COLO829 (cell line): ENCODE data around the gene TOPORS.
"Not testable (repeated sequence)": the region's sequence is repeated elsewhere in the genome, so short reads cannot be mapped to it uniquely, and the experiment has no call there.

Source experiments
- DNase-seq: peaks from one replicate; pipeline ENCODE4 v3.0.0; 2012; ENCODE audit warnings: low spot score

Gene TOPORS

GRCh38 chr9:32565967-32566366 is 13.6 kb upstream of the TOPORS start:
- DNase-seq = no peak

DNA sequence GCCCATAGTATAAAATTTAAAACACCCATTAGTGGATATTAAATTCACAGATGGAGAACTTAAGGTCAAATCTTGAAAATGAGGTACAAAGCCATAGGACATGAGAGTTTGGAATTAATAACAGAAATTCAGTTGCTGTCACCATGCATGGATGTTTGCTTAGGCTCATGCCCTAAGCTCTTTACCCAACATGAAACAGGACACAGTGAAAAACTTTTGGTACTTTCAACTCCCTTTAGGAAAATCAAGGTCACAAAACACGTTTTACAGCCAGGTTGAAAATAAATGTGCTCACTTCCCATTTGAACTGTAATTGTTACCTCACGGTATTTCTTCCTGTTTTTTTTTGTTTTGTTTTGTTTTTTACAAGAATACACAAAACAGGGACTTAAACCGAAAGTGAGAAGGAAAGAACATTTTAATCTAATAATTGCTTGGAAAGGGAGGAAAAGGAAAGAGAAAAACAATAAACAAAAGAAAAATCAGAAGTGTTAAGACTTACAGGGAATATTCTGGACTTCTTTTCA is 6.1 kb upstream of the TOPORS start:
- no peak for DNase-seq

GRCh38 chr9:32554591-32554990 is 2.2 kb upstream of the TOPORS start:
- DNase-seq = no peak

- no peak for DNase-seq
Observed at GRCh38 chr9:32554107-32554506, 1.7 kb upstream of the TOPORS start.

- peak; percentile 57 for DNase-seq
Observed at GRCh38 chr9:32551276-32552051, 922 bp downstream of the TOPORS start.

DNA sequence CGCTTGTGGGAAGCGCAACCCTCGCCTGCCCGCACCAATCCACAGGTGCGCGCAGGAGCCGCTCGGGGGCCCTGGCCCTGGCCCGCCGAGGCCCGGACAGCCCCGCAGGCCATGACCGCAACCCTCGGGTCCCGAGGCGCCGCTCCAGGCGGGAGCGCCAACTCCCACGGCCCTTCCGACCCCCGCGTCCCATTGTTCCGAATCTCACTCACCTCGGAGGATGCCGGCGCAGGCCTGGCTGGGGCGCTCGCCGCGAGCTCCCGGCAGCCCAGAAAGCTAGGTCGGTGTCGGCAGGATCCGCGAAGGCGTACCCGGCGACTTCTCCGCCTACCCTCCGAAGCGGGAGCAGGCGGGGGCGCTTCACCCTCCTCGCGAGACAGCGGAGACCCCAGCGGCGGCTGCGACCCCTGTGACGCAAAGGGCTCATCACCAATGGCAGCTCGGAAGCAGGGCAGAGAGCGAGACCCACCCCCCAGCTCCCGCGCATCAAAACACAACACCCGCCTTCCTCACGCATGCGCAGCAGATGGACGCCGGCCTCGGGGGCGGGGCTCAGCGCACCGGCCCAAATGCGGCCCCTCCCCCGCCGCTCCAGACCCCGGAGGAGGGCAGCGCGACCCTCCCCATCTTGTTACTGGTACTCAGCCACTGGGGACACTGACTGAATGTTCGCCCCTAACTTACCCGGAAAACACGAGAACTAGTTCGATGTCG is 1.7 kb downstream of the TOPORS start:
- DNase-seq = peak; percentile 97

GRCh38 chr9:32550150-32550561 is 2.2 kb downstream of the TOPORS start:
- DNase-seq = no peak

DNA sequence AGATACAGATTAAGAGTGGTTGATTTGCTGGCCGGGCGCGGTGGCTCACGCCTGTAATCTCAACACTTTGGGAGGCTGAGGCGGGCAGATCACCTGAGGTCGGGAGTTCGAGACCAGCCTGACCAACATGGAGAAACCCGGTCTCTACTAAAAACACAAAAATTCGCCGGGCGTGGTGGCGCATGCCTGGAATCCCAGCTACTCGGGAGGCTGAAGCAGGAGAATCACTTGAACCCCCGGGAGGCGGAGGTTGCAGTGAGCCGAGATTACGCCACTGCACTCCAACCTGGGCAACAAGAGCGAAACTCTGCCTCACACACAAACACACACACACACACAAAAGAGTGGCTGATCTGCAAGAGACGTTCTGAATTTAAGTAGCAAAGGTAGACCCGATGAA is 4.2 kb downstream of the TOPORS start:
- not testable (repeated sequence) for DNase-seq

GRCh38 chr9:32545884-32546283 is 6.5 kb downstream of the TOPORS start:
- no peak for DNase-seq

DNA sequence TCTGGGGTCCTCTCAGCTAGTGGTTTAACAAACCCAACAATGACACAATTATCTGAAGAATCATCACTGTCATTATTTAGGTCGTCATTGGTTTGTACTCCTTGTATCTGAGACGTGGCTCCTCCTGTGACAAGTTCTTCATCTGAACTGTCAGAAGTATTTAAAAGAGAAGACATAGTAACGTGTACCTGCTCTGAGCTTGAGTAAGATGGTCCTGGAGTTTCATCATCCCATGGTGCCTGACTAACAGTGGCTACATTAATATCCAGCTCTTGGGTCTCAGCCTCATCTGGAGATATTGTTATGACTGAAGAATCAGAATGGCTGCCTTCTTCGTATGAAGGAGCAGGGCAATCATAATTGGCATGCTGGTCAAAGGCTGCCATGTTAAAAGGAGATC is 9.3 kb downstream of the TOPORS start:
- DNase-seq = no peak

DNA sequence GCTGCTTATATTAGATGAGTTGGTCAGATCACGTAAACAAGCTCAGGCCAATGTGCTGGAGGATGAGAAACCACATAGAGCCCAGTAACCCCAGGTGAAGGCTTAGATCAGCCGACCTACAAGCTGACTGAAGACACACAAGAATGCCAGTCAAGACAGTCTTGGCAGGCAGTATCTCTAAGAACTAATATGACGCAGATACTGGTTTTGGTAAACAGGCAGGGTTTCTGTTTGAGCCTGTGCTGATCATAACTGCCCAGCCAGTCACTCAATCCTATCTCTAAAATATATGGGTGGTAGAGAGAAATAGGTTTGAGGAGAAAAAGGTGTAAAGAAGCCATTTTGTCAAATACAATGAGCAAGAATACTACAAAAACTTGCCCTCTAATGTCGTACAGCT is 18.6 kb downstream of the TOPORS start:
- DNase-seq = no peak

GRCh38 chr9:32533336-32533735 is 19.1 kb downstream of the TOPORS start:
- no peak for DNase-seq

- no peak for DNase-seq
Observed at GRCh38 chr9:32526707-32527048, 25.7 kb downstream of the TOPORS start.

DNA sequence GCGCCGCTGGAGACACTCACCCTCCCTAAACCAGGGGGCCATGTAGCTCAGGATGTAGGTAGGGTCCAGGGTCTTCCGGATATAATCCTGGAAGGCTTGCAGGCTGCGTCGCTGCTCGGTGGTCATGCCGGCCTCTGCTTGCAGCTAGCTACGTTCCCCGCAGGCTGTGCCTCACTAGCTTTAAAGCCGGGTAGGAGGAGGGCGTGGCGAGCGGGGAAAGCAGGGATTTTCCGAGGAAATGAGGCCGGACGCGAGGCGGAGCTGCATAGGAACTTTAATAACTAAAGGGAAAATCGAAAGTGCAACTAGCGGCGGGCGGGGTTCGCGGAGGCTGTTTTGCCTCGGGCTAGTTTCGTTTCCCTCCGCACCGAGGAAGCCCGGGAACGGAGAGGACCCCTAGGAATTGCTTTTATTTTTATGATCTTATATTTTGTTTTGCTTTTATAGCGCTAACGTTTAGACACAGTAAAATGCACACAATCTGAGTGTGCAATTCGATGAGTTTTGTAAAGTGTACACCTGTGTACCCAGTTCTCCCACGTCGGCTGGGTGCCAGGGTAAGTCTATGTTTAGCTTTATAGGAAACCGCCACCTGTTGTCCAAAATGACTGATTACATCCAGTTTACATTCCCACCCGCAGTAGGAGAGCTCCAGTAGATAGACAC is 26.2 kb downstream of the TOPORS start, which contains the start of gene RIGI:
TSS of gene RIGI (minus strand) at position 156 of the 666 bp plus-strand sequence. CDS start at position 126, 30 bp downstream.
- DNase-seq = peak; percentile 78

- no peak for DNase-seq
Observed at GRCh38 chr9:32525709-32526030, 26.7 kb downstream of the TOPORS start.

DNA sequence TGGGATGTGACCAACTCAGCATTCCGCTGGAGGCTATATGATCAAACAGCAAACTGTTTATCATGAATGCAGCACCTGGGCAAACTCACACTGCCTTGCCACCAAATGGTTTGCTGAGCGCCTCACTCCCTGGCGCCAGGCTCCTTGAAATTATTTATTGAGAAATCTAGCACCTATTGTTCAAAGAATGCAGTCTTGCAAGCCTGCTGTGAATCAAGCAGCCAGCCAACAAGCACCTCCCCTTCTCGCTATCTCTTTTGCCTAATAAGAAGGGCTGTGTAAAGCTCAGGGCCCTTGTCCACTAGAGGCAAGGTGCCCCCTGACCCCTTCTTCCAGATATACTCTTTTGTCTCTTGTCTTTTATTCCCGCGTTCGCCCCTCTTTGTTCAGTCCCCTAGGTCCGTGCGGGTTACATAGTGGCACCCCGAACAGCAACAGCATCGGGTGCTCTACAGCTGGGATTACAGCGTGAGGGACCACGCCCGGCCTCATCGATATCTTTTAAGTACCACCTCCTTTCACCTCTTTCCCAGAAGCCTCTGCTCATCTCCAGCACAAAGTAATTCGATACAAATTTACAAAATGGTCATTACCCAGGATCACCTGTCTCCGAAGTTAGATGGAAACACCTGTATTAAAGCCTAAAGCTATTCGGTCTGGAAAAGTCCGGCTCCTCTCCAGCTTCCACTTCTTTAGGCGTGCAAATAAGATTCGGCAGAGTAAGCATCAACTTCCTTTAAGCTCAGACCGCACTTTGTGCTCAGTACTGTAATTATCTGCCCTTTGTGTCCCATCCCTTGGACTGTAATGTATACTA is 27.3 kb downstream of the TOPORS start:
- no peak for DNase-seq

GRCh38 chr9:32524558-32524891 is 27.9 kb downstream of the TOPORS start:
- DNase-seq = not testable (repeated sequence)

DNA sequence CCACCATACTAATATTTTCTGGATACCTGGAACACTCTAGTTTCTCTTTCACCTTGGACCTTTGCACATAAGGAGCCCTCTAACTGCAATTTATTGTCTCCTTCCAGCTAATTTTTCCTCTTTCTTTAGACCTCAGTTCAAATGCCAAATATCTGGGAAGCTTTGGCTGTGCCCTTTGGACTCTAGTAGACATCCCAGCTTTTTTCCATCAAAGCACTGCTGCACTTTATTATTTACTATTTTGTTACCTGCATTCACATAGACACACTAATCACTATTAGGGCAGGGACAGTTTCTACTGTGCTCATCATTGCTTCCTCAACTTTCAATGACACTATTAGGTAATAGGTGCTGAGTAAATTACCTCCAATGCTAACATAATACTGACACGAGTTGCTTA is 28.5 kb downstream of the TOPORS start:
- no peak for DNase-seq

DNA sequence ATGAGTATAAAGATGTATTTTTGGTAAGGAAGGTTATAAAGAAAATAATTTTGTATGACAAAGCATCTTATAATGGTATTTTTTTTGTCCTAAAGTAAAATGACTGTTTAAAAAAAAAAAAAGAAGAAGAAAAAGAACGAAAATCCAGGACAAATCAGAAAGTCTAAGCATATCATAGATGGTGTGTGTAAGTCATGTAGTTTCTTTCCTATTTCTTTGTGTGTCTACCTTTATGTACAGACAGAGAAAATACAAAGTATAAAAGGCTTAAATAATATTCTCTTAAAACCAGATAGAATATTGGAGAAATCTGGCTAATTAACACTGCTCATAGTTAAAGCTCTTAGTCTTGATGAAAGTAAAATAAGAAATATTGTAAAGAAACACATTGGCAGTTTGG is 34.1 kb downstream of the TOPORS start:
- no peak for DNase-seq

GRCh38 chr9:32516241-32516640 is 36.1 kb downstream of the TOPORS start:
- DNase-seq = no peak

- DNase-seq = no peak
Observed at GRCh38 chr9:32508728-32509127, 43.7 kb downstream of the TOPORS start.

DNA sequence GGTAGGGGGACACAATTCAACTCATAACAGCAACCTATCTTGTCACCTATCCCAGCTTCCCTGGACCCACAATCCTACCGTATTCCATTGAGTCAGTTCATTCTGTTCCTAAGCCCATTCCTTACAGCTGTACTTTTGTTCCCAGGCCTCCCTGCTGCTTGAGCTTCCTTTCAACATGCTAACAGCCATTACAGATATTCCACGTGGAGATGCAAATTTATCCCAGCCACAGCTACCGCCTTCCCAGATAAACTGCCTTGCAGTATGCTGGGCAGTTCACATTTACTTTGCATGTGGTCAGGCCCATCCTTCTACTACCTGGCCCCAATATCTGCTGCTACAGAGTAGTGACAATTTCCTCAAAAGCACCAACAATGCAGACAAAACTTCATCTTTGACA is 49.4 kb downstream of the TOPORS start:
- no peak for DNase-seq
